GM19239 (cell line): ENCODE results near the gene PCDHAC2.

ENCODE experiments used
- DNase-seq: peaks from one replicate; pipeline ENCODE4 v3.0.0; 2011; ENCODE audit warnings: low spot score; ENCODE audit not compliant: insufficient read length
- FAIRE-seq: peaks from 2 replicates; lab custom pipeline; 2011; peaks lifted over from hg19 to GRCh38; lab: Jason Lieb, UNC

Gene PCDHAC2

DNA sequence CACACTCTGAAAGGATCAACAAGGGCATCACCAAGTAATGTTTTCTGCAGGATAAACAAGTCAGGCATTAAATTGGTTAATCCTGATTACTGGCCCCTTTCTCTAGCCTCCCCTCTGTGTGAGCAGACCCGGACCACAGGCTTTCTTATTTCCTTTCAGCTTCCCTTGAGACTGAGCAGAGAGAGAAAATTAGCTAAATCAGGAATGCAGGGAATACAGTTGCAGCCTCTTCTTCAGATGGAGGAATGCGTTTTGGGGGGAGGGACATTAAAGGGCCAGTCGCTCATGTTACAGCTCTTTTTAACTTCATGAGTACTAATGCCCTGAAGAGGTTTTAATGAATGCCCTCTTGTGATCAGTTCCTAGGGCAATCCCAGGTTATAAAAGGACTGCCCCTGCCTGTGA lies 19.8 kb downstream of the PCDHAC2 start:
- no peak for FAIRE-seq
- DNase-seq = no peak

DNA sequence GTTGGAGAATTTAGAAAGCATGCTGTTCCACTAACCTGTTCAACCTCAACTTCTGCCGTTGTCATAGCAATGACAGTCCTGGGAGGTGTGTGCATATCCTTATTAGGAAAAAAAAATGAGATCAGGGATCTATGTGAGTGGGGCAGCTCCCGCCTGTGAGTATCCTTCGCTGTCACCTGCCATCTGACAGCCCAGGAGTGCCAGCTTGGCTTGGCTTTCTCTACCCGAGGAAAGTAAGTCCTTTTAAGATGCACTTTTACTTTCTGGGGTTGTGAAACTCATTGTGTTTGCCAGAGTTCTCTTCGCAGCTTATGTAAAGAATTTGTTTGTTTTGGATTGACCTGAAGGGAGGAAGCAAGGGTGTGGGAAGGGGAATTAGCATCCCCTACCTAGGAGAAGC lies 21.8 kb downstream of the PCDHAC2 start:
- DNase-seq = no peak
- no peak for FAIRE-seq

DNA sequence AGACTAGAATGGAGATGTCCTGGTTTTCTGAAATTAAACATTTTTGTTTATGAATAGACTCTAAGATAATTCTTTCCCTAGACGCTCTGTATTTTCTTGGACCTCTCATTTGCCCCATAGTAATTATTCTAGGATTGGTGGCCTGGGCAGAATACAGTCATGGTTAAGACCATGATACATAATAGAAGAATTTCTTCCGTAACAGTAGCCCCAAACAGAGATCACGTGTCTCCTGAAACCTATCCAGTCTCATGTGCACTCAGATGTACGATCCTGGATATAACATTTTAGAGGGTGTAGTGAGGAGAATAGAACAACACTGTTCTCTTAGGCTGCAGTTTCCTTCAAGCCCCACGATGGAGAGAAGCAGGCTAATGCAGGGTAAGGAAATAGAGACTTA lies 22.3 kb downstream of the PCDHAC2 start:
- FAIRE-seq (no peak), DNase-seq (no peak)

DNA sequence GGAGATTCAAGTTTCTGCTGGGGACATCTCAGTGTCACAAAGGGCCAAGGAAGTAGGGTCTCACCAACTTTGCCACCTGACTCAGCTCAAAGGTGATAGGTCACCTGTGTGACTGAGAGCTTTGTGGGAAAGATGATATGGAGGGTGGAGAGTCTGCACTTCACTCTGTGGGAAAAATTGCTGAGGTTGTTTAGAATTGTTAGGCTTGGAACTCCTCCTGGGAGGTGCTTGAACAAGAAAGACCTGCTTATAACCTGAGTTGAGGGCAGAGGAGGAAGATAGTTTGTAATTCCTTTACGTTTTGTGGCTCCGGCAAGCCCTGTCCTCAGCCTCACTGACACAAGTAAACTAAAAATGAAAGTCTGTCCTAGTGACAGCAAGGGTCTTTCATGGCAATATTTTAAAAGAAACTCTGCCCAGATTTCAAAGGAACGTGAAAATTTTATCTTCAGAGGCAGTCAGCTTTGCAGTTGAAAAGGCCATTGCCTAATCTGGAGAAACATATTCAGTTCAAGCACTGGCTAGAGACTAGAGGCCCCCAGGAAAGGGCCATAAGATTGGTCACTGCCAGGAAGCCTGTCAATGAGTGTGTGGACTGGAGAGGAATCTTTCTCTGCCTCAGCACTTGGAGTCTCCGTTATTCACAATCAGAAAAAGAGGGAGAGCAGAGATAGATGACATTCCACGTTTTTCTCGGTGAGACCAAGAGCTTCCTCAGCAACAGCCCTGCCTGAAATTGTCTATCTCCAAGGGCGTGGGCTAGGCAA lies 23.2 kb downstream of the PCDHAC2 start:
- FAIRE-seq = no peak
- DNase-seq = no peak

DNA sequence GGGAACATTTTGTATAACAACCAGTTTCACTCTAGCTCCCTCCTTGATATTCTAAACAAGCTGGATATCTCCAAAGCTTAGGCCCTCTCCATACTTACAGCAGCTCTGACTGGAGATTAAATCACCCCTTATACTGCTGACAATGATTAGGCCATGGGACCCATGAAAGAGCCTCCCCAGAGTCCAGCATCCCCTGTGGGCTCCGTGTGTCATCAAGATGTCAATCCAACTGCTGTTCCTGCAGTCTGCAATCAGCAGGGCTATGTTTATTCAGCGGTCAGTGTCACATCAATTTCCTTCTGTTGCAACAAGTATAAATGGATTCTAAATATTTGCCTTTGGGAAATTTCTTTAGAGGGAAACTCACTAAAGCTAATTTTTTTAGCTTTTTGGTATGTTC lies 26.6 kb downstream of the PCDHAC2 start:
- DNase-seq = no peak
- FAIRE-seq = no peak

DNA sequence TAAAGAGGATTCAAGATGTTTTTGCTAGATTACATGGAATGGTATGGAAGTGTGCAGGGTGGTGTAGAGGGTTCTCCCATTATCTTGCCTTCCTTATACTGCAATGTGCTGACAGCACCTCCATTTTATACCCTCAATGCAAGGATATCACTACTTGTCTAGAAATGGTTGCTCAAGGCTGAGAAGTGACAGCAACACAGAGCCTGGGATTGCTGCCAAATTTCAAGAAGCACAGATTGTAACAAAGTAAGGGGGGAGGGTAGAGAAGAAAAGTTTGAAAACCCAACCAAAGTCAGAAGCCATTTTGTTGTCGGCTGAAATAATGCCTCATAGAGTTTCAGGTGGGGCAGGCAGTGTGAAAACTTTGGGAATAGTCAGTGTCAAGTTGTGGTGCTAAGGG lies 29.8 kb downstream of the PCDHAC2 start:
- no peak for FAIRE-seq

DNA sequence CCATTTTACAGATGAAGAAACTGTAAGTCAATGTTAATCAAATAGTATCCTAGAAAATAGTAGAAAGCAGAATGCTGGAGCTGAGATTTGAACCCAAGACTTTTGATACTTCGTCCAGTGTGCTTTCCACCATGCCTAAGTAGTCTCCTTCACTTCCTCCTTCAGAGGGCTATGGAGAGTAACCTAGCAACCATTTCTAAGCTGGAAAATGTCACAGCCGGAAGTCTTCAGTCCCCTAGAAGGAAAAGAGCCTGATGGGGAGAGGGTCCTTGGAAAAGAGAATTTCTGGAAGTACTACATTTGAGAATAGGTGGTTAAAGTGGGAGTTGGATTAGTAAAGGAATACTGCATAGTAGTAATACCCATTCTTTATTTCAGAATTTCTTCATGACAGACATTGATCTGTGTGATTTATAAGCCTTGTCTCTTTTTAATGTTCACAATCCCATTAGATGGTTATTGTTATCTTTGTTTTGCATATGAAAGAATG lies 32.7 kb downstream of the PCDHAC2 start:
- no peak for FAIRE-seq
- DNase-seq = no peak

More for the DNA sequence above, 29.8 kb downstream of the PCDHAC2 start:
- no peak for DNase-seq

DNA sequence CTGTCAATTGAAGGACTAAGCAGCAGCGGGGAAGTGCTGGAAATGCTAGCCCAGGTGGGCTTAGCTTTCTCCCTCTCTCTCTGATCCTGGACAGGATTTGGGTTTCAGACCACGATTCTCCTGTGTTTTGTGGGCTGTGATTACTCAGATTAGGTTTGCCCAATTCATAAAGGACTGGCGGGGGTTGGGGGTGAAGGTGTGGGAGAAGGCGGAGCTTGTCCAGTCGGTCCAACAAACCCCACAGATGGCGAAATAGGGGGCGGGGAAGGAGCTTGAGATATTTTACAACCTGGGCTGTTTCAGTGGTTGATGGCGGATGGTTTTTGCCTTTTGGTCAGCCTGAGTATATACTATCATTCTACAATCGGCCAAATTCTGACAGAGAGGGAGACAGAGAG lies 35.2 kb downstream of the PCDHAC2 start:
- no peak for FAIRE-seq
- DNase-seq = no peak

DNA sequence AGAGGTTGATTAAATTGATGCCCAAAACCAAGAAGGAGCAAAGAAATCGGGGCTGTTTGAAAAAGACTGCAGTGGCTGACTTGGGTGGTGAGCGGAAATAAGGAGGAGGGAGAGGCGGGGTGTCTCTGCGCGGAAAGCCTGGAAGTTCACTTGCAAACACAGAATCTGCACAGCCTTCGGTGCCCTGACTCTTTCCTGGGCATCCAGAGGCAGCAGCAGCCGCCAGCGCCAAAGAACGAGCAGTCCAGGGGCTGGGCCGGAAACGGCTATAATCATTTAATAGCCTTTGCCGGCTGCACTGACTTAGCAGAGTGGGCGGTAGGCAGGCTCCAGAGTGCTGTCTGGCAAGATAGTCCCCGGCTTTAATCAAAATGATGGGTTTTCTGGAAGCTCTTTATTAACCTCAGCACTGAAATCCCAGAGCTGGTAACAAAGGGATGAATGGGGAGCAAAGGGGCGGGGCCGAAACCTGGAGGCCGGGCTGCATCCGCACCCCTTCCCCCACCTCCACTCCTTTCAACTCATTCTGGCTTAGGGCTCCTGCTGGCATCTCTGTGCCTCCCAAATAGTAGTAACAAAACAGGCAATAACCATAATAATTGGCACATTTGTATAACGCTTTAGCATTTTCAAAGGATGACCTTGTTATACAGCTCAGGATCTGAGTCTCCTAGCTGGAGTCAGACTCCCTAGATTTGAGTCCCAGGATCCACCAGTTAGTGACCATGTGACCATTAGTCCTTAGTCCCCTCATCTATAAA lies 35.7 kb downstream of the PCDHAC2 start:
- DNase-seq = no peak
- no peak for FAIRE-seq

DNA sequence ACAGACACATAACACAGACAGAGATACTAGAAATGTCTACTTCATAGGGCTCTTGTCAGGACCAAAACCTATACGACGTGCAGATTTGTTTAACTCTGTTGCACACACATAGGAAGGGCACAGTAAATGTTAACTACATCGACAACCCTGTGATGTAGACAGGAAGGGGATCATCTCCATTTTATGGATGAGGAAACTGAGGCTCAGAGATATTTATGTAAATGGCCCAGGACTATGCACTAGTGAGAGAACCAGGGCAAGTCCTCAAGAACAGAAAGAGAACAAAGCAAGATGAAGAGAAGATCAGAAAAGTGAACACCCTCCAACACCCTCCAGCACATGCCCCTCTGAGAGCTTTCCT lies 36.3 kb downstream of the PCDHAC2 start:
- FAIRE-seq = no peak
- no peak for DNase-seq

DNA sequence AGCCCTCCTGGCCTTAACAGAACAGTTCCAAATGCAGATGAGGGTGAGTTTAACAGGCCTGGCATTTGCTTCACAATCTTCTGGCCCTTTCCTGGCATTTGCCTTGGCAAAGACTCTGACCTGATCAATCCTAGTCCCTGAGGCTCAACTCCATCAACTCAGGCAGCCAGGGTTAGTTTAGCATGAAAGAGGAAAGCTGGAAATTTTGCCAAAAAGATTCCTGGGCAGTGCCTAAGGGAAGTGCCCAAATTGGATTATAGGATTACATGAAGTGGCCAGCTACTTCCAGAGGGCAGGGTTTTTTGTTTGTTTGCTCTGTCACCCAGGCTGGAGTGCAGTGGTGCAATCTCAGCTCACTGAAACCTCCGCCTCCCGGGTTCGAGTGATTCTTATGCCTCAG lies 36.8 kb downstream of the PCDHAC2 start:
- DNase-seq = no peak
- no peak for FAIRE-seq

DNA sequence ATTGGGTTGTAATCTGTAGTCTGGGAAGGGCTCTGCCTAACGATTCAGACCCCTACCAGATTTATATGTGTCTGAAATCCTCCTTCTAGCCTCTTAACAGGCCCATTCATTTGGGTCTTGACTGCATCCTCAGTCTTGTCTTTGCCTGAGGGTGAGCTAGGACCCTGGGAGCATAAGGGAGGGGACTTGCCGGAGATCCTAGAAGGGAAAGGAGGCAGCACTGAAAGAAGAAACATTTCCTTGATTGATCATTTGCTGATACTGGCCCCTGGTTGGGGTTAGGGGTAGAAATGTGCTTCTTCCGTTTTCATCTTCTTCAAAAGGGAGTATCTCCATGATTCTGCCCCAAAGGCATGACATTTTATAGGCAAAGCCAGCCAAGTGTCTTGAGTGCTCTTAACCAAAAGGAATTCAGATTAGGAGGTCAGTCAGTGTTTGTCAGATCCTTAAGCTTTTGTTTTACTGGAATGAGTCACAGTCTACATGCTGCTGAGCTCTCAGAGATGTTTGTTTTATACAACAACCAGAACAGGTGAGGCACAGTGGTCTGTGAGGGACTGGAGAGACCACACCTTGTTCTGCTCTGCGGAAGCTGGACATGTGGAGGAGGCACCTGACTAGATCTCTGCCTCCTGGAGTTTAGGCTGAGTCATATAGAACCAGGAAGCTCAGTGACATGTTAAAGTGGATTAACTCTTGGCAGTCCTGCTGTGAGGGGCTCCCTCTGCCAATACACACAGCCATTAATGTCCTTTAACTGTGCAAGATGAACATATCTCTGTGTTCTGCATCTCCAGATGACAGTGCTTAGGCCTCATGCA lies 37.7 kb downstream of the PCDHAC2 start:
- no peak for DNase-seq
- no peak for FAIRE-seq

DNA sequence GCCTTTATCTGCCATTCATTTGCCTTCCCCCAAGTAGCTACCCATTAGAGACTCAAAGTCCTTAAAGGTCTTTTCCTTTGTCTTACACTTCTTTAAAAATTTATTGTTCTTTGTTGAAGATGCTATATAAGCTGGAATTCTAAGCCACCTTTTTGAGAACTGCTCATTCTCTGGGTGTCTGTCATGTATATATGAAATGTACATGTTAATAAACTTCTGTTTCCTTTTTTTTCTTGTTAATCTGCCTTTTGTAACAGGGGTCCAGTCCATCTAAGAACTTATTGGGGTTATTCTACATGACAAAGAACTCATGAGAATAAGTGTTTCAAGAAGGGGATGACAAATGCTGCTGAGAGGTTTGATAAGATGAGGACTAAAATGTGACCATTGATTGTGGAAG lies 41.5 kb downstream of the PCDHAC2 start:
- no peak for DNase-seq
- no peak for FAIRE-seq

DNA sequence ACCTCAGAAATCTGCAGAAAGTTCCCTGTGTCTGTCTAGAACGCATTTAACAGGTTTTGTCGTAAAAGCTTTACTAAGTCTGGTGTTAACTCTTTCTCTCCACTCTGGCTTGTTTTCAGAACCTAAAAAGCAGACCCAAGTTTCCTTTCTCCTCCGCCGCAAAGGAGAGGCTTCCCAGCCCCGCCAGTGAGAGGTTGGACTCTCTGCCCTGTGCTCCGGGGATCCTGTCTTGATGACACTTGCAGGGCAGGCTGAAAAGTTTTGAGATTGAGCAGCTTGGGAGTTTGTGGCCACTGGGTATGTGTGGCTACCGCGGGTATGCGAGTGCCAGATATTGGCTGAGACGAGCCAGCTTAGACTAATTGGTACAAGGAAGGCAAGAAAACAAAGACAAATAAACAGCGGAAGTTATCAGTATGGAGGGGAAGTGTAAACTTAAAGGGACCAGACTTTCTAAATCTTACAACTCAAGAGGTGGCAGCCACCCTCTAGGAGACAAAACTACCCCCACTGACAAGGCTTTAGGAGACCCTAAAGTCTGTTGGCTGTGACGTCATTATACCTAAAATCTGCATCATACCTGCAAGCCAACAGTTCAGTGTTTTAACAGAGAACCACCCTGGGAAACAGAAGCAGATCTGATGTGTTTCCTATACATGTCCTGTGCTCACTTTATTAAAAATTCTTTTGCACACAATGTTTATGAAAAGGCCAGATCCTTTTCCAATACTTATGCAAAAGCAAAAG lies 43.9 kb downstream of the PCDHAC2 start:
- FAIRE-seq (no peak), DNase-seq (no peak)

DNA sequence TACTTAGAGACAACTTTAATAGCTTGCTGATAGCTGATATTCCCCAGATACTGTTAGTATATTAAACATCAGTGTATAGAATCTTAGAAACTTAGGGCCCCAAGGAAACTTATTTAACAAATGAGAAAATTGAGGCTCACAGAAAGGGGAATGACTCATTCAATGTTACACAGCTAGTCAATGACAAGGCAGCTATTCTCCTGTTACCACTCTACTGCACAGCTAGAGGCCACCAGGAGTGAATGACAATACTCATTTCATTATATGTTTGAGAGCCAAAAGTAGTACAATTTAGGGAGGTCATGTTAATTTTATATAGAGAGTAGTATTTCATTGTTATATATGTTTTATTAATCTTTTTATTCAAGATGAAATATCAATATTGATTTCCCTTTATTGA lies 51.7 kb downstream of the PCDHAC2 start:
- no peak for FAIRE-seq
- no peak for DNase-seq
